ENCODE measurements around the gene CDC73. TPM values are rescaled to one million over a fixed set of nuclear protein-coding genes. Genes with fewer than 3 reads are reported as not detected.

The CDC73 gene
- total and polyA plus RNA-seq, 9 of the 15 experiments (the other 6 are each of a cell fraction or from before 2014, with no cell fraction given) = 19.0 to 61.7 (median 30.1) TPM

- TF ChIP-seq CEBPG (CRISPR knock-in tag; IDR thresholded peaks at IDR 0.05) (no peak), CEBPG (tag; conservative IDR thresholded peaks at IDR 0.05 in 1 of 2, IDR thresholded peaks at IDR 0.05 in 1 of 2) (peak in 1 of 2 experiments; percentile 90; a peak in 2 of 4 replicates), SP1 (CRISPR knock-in tag; IDR thresholded peaks at IDR 0.05) (no peak), EZH2 (IDR thresholded peaks at IDR 0.05; ENCODE audit: borderline replicate concordance, low read depth, low read length) (no peak), ZNF740 (CRISPR knock-in tag; IDR thresholded peaks at IDR 0.05) (no peak), ZNF740 (tag; IDR thresholded peaks at IDR 0.05) (no peak), SLC30A9 (CRISPR knock-in tag; IDR thresholded peaks at IDR 0.05) (no peak), CEBPB (tag; IDR thresholded peaks at IDR 0.05) (peak; percentile 86), ZNF583 (CRISPR knock-in tag; IDR thresholded peaks at IDR 0.05) (no peak), HOMEZ (CRISPR knock-in tag; IDR thresholded peaks at IDR 0.05) (no peak)
- ChIA-PET POLR2A (interaction anchor here (2.7 to 3.0 kb wide), 2 partner anchors 15 to 28 kb away, joined by 9 to 11 read pairs; partner anchors contain the start of genes RO60 and UCHL5), CTCF (ENCODE audit: low intra/inter-chr PET ratio) (no interaction called here)
These were observed 35.5 kb upstream of the CDC73 start for GRCh38 chr1:193086342-193086741.

More at GRCh38 chr1:193086342-193086741, 35.5 kb upstream of the CDC73 start:
- H2AFZ ChIP-seq (ENCODE audit: low read depth, low read length) = no peak overlapping the region
- DNase-seq (ENCODE audit: extremely low read depth in 1 of 4, low spot score in 3 of 4) (no peak), FAIRE-seq (no peak), ATAC-seq (no peak)
- H3K36me3 ChIP-seq (ENCODE audit: control insufficient read depth, insufficient read depth, low read length) = peaks cover 82% of the 10 kb centered on the region
- intact Hi-C loops (cut with micrococcal nuclease) = no loop called here
- no peaks in the 10 kb centered on the region for H3K27me3 ChIP-seq (ENCODE audit: control insufficient read depth in 2 of 2, insufficient read depth in 2 of 2, low read length in 2 of 2)
- H3K4me1 ChIP-seq (replicated peaks in 1 of 2; ENCODE audit: control insufficient read depth in 2 of 2, insufficient read depth in 2 of 2, low read length in 2 of 2) = no peaks in the 10 kb centered on the region
- BruUV-seq (replicated peaks) = no TSS peak
- H4K20me1 ChIP-seq (replicated peaks; ENCODE audit: control insufficient read depth, insufficient read depth, low read length) = no peaks in the 10 kb centered on the region
- H3K27ac ChIP-seq (ENCODE audit: extremely low read depth, low read depth, low read length) = no peak overlapping the region
- in situ Hi-C loops (cut with MboI) = no loop called here
- no peak overlapping the region for H3K9ac ChIP-seq (ENCODE audit: insufficient read depth in 1 of 2, low read depth in 2 of 2, low read length in 2 of 2)
- no peak overlapping the region for H3K4me3 ChIP-seq
- H3K9me3 ChIP-seq (replicated peaks; ENCODE audit: control insufficient read depth, insufficient read depth, low read depth, low read length) = no peaks in the 10 kb centered on the region
- no peaks in the 10 kb centered on the region for H3K9me1 ChIP-seq (ENCODE audit: control insufficient read depth, insufficient read depth, low read length)
- WGBS (ENCODE audit: insufficient coverage, low coverage, missing lambda C conversion rate) = 70% methylated on average over 3 of the region's 3 CpGs
- no peaks in the 10 kb centered on the region for H3K79me2 ChIP-seq (ENCODE audit: control insufficient read depth, insufficient read depth, low read length)
- H3K4me2 ChIP-seq (ENCODE audit: insufficient read depth, low read length) = no peak overlapping the region
